Cardiac atrium fibroblast (primary cell): ENCODE data around the gene ZNF559. TPM values are rescaled to one million over a fixed set of nuclear protein-coding genes. Genes with fewer than 3 reads are reported as not detected.

Experiments
- total RNA-seq: library from RNA; depleted of rRNA; stranded (reverse); fragments of >200 nt; gene quantifications from 2 replicates; pipeline ENCODE4 v1.2.3, GENCODE V29; 2015

ZNF559 gene
- 6.8 and 9.4 TPM in 2 replicates for total RNA-seq

GRCh38 chr19:9323919-9324583 lies at the start of gene ZNF559:
TSS of gene ZNF559 (plus strand) at chr19:9324179. CDS start at chr19:9338550, 14,371 bp downstream.

GRCh38 chr19:9309139-9309973 lies 14.6 kb upstream of the ZNF559 start, which contains the start of gene ZNF699:
TSS of gene ZNF699 (minus strand) at chr19:9309838. CDS start at chr19:9305119, 4,719 bp downstream.

DNA sequence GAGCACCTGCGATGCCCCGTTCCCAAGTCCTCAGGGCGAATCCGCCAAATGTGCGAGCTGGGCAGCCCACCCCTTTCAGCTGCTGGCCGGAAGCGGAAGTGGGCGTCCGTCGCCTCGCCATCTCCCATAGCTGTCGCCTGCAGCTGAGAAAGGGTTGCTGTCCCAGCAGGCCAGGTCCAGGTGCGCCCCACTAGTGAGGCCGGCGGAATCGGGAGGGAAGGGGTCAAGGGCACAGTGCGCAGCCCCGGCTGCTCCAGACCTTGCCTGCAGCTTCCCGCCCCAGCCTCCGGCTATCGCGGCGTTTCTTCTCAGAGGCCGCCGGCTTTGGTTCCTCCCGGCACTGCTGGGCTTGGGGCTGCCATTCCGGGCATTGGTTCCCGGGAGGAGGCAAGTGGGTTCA lies 38.9 kb downstream of the ZNF559 start, which contains the start of gene ZNF177:
TSS of gene ZNF177 (plus strand) at position 109 of the 400 bp plus-strand sequence. CDS start 15,299 bp downstream, outside the sequence.

Other genes starting within 250 kb of the ZNF559 start
- not detected in 2 replicates for gene OR1M1, start 237.1 kb upstream of the ZNF559 start, total RNA-seq
- not detected in 2 replicates for gene OR7G2, start 216.7 kb upstream of the ZNF559 start, total RNA-seq
- not detected in 2 replicates for gene OR7G1, start 208.4 kb upstream of the ZNF559 start, total RNA-seq
- not detected in 2 replicates for gene OR7G3, start 197.2 kb upstream of the ZNF559 start, total RNA-seq
- 11.2 TPM in 2 replicates for gene ZNF317, start 183.8 kb upstream of the ZNF559 start, total RNA-seq
- not detected in 2 replicates for gene OR7D2, start 145.2 kb upstream of the ZNF559 start, total RNA-seq
- not detected in 2 replicates for gene OR7D4, start 104.6 kb upstream of the ZNF559 start, total RNA-seq
- not detected in 2 replicates for gene OR7E24, start 73.2 kb upstream of the ZNF559 start, total RNA-seq
- 1.3 and 2.3 TPM in 2 replicates for gene ZNF699, start 14.3 kb upstream of the ZNF559 start, total RNA-seq
- 1.1 and 1.8 TPM in 2 replicates for gene ZNF177, start 38.8 kb downstream of the ZNF559 start, total RNA-seq
- 7.6 and 10.0 TPM in 2 replicates for gene ZNF266, start 111.4 kb downstream of the ZNF559 start, total RNA-seq
- gene ZNF560, start 174.4 kb downstream of the ZNF559 start, total RNA-seq, result under 0.01 and 2.8 TPM in 2 replicates
- gene ZNF426, start 214.5 kb downstream of the ZNF559 start, total RNA-seq, result 7.4 and 14.4 TPM in 2 replicates